NCI-H2227 treated with DMSO at 0.1 percent for 48 hours (cell line): Measurements from ENCODE around the gene CERK.

ENCODE experiments used
- DNase-seq: peaks from one replicate; lab custom pipeline; 2025; lab: John Stamatoyannopoulos, UW

Gene CERK

GRCh38 chr22:46677323-46678002 is 60.6 kb downstream of the CERK start:
- DNase-seq = no peak

- DNase-seq = no peak
These were observed 61.2 kb downstream of the CERK start for GRCh38 chr22:46676881-46677280.

- DNase-seq = no peak
These were observed 61.6 kb downstream of the CERK start for GRCh38 chr22:46676479-46676878.

GRCh38 chr22:46675938-46676337 is 62.1 kb downstream of the CERK start:
- DNase-seq = no peak

GRCh38 chr22:46675479-46675878 is 62.6 kb downstream of the CERK start:
- no peak for DNase-seq

- DNase-seq = no peak
These were observed 63.1 kb downstream of the CERK start for GRCh38 chr22:46674906-46675305.

- DNase-seq = no peak
These were observed 63.7 kb downstream of the CERK start for GRCh38 chr22:46674367-46674781.

- no peak for DNase-seq
These were observed 64.3 kb downstream of the CERK start for GRCh38 chr22:46673662-46674236.

GRCh38 chr22:46673205-46673604 is 64.8 kb downstream of the CERK start:
- DNase-seq = no peak

GRCh38 chr22:46672731-46673130 is 65.3 kb downstream of the CERK start:
- no peak for DNase-seq

- DNase-seq = no peak
These were observed 66.1 kb downstream of the CERK start for GRCh38 chr22:46671824-46672432.

- no peak for DNase-seq
These were observed 68.9 kb downstream of the CERK start for GRCh38 chr22:46669201-46669600.

GRCh38 chr22:46668116-46668515 is 69.9 kb downstream of the CERK start:
- DNase-seq = no peak

GRCh38 chr22:46667245-46667623 is 70.8 kb downstream of the CERK start:
- no peak for DNase-seq

- DNase-seq = no peak
These were observed 71.3 kb downstream of the CERK start for GRCh38 chr22:46666577-46667244.

- DNase-seq = no peak
These were observed 72.2 kb downstream of the CERK start for GRCh38 chr22:46665751-46666280.

- no peak for DNase-seq
These were observed 72.8 kb downstream of the CERK start for GRCh38 chr22:46665151-46665695.

- no peak for DNase-seq
These were observed 73.7 kb downstream of the CERK start for GRCh38 chr22:46664301-46664855.

- no peak for DNase-seq
These were observed 74.5 kb downstream of the CERK start for GRCh38 chr22:46663436-46664100.

- no peak for DNase-seq
These were observed 75.1 kb downstream of the CERK start for GRCh38 chr22:46663001-46663400.

GRCh38 chr22:46662226-46662625 is 75.8 kb downstream of the CERK start:
- no peak for DNase-seq
